Fibroblast of skin of left biceps (primary cell): Measurements from ENCODE around the gene HIP1.
A peak's percentile ranks its signal among the peaks of the same experiment; 100 is the strongest.
"Not testable (repeated sequence)": the region's sequence is repeated elsewhere in the genome, so short reads cannot be mapped to it uniquely, and the experiment has no call there.

ENCODE experiments used
- DNase-seq, 2 experiments: peaks; one replicate each; pipeline ENCODE4 v3.0.0-alpha.2; 2013; ENCODE audit warnings: low read depth in 2 of 2

The HIP1 gene

GRCh38 chr7:75738604-75738974 lies at the start of gene HIP1:
Gene HIP1 (minus strand): TSS chr7:75738941. CDS start chr7:75738920, 21 bp downstream.
- DNase-seq: no peak

GRCh38 chr7:75788154-75788847 lies 49.6 kb upstream of the HIP1 start:
- not testable (repeated sequence) for DNase-seq

- not testable (repeated sequence) for DNase-seq
Measured at GRCh38 chr7:75783058-75783457, 44.3 kb upstream of the HIP1 start.

- DNase-seq: not testable (repeated sequence)
Measured at GRCh38 chr7:75780647-75781273, 42.0 kb upstream of the HIP1 start.

GRCh38 chr7:75779516-75779915 lies 40.8 kb upstream of the HIP1 start:
- DNase-seq: not testable (repeated sequence)

- DNase-seq: not testable (repeated sequence)
Measured at GRCh38 chr7:75779035-75779434, 40.3 kb upstream of the HIP1 start.

GRCh38 chr7:75776295-75776971 lies 37.7 kb upstream of the HIP1 start:
- DNase-seq: peak; percentile 91 to 92

GRCh38 chr7:75773958-75774357 lies 35.2 kb upstream of the HIP1 start:
- DNase-seq: not testable (repeated sequence)

GRCh38 chr7:75772081-75773077 lies 33.6 kb upstream of the HIP1 start, which contains the start of gene CCL26:
Gene CCL26 (minus strand): TSS chr7:75772211. CDS start chr7:75772176, 35 bp downstream.
- DNase-seq: peak; percentile 85 to 87

- DNase-seq: peak; percentile 75 to 82
Measured at GRCh38 chr7:75771224-75771623, 32.5 kb upstream of the HIP1 start.

GRCh38 chr7:75762350-75762917 lies 23.7 kb upstream of the HIP1 start:
- peak; percentile 40 to 53 for DNase-seq

- not testable (repeated sequence) for DNase-seq
Measured at GRCh38 chr7:75761801-75762200, 23.1 kb upstream of the HIP1 start.

GRCh38 chr7:75758491-75758890 lies 19.8 kb upstream of the HIP1 start:
- DNase-seq: no peak

- DNase-seq: no peak
Measured at GRCh38 chr7:75757860-75758259, 19.1 kb upstream of the HIP1 start.

GRCh38 chr7:75756991-75757676 lies 18.4 kb upstream of the HIP1 start:
- no peak for DNase-seq

GRCh38 chr7:75756206-75756990 lies 17.7 kb upstream of the HIP1 start:
- no peak for DNase-seq

GRCh38 chr7:75743455-75743859 lies 4.7 kb upstream of the HIP1 start:
- no peak for DNase-seq

GRCh38 chr7:75740846-75741497 lies 2.2 kb upstream of the HIP1 start:
- DNase-seq: no peak
